ENCODE data around the gene ABCB10.
A peak's percentile ranks its signal among the peaks of the same experiment; 100 is the strongest.

ABCB10 gene

DNA sequence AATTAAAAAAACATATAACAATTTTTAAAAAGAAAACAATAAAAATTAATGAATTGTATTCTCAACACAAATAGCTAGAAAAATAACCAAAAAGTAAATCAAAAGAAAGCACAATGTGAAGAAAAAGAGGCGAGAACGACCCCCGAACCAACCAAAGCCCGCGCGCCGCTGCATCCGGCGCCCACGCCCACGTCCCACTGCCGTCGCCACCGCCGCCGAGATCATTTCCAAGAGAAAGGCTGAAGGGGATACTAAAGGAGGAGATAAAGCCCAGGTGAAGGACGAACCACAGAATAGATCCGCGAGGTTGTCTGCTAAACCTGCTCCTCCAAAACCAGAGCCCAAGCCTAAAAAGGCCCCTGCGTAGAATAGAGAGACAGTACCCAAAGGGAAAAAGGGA is 11.8 kb upstream of the ABCB10 start:
- Histone ChIP-seq H3K4me3 (no peak overlapping the region), H3K36me3 (no peaks in the 10 kb centered on the region), H3K27ac (peak overlapping the region; percentile 4 to 12), H3K27me3 (no peaks in the 10 kb centered on the region), H3K9me3 (no peaks in the 10 kb centered on the region), H3K4me1 (peaks cover 0 to 21% (median 1%) of the 10 kb centered on the region in 4 donors)
- TF ChIP-seq, protein P1, sequence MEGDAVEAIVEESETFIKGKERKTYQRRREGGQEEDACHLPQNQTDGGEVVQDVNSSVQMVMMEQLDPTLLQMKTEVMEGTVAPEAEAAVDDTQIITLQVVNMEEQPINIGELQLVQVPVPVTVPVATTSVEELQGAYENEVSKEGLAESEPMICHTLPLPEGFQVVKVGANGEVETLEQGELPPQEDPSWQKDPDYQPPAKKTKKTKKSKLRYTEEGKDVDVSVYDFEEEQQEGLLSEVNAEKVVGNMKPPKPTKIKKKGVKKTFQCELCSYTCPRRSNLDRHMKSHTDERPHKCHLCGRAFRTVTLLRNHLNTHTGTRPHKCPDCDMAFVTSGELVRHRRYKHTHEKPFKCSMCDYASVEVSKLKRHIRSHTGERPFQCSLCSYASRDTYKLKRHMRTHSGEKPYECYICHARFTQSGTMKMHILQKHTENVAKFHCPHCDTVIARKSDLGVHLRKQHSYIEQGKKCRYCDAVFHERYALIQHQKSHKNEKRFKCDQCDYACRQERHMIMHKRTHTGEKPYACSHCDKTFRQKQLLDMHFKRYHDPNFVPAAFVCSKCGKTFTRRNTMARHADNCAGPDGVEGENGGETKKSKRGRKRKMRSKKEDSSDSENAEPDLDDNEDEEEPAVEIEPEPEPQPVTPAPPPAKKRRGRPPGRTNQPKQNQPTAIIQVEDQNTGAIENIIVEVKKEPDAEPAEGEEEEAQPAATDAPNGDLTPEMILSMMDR (IDR thresholded peaks at IDR 0.05) = no peak
- intact Hi-C loops (cut with DNase I; ENCODE audit: low total_unique reads) = no loop called here
- no peak for DNase-seq

DNA sequence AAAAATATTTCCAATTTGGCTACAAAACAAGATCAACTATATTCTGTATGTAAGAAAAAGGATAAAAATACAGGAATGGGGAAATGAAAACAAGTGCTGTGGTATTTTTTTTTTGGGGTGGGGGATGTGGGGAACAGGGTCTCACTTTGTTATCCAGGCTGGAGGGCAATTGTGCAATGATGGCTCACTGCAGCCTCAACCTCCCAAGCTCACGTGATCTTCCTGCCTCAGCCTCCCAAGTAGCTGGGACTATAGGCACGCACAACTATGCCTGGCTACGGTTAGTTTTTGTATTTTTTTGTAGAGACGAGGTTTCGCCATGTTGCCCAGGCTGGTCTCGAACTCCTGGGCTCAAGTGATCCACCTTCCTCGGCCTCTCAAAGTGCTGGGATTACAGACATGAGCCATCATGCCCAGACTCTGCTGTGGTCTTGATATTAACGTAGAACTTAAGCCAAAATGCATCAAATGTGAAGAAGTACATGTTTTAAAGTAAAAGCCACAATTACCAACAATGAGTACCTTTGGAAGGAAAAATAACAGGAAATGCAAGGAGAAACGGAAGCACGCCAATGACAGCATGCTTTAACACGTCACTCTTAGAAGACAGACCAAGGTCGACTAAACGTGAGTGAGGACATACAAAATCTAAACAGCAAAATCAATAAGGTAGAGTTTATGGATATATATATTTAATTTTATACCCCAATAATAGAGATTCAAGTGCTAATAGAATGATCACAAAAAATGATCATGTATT is 8.8 kb upstream of the ABCB10 start:
- H3K27me3 ChIP-seq = no peaks in the 10 kb centered on the region
- intact Hi-C loops (cut with DNase I; ENCODE audit: low total_unique reads) = no loop called here
- H3K4me3 ChIP-seq = no peak overlapping the region
- H3K9me3 ChIP-seq = no peaks in the 10 kb centered on the region
- H3K27ac ChIP-seq = no peak overlapping the region
- TF ChIP-seq, protein P1 (IDR thresholded peaks at IDR 0.05) = no peak
- no peaks in the 10 kb centered on the region for H3K36me3 ChIP-seq
- no peak for DNase-seq
- H3K4me1 ChIP-seq = peaks cover 0 to 50% (median 8%) of the 10 kb centered on the region in 4 donors

DNA sequence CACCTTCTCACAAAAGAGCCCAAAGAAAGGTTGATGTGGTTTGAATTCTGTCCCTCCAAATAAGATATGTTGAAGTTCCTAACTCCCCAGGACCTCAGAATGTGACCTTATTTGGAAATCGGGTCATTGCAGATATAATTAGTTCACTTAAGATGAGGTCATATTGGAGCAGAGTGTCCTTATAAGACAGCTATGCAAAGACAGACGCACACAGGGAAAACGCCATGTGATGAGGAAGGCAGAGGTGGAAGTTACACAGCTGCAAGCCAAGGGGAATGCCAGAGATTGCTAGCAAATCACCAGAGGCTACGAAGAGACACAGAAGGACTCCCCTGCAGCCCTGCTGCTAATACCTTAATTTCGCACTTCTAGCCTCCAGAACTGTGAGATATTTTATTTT is 5.2 kb upstream of the ABCB10 start:
- H3K4me1 ChIP-seq = peaks cover 0 to 50% (median 9%) of the 10 kb centered on the region in 4 donors
- no peaks in the 10 kb centered on the region for H3K9me3 ChIP-seq
- intact Hi-C loops (cut with DNase I; ENCODE audit: low total_unique reads) = loop anchor here (5.0 kb wide), 1 partner anchor 34 kb away; no protein-coding TSS in a partner anchor
- no peaks in the 10 kb centered on the region for H3K27me3 ChIP-seq
- TF ChIP-seq, protein P1 (IDR thresholded peaks at IDR 0.05) = no peak
- H3K36me3 ChIP-seq = no peaks in the 10 kb centered on the region
- H3K4me3 ChIP-seq = peak overlapping the region; percentile 52 to 54
- H3K27ac ChIP-seq = peak overlapping the region; percentile 85 to 91
- DNase-seq = peak; percentile 70 to 87

DNA sequence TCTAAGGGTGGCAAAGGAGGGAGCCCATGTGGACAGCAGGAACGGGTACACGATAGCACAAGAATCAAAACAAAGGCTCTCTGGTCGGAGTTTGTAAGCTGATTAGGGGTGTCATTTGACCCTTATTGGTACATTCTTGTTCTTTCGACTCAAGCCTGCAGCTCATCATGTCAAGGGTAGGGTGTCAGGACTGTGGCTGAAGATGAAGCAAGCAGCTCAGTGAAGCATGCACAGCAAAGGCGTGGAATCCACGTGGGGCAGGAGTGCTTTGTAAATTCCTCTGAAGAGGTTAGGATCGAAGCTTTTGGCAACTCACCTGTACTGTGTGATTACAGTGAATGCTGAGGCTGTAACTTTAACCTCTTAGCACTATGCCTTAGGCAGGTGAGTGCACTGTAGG is 4.7 kb upstream of the ABCB10 start:
- TF ChIP-seq, protein P1 (IDR thresholded peaks at IDR 0.05) = no peak
- intact Hi-C loops (cut with DNase I; ENCODE audit: low total_unique reads) = loop anchor here (5.0 kb wide), 1 partner anchor 34 kb away; no protein-coding TSS in a partner anchor

DNA sequence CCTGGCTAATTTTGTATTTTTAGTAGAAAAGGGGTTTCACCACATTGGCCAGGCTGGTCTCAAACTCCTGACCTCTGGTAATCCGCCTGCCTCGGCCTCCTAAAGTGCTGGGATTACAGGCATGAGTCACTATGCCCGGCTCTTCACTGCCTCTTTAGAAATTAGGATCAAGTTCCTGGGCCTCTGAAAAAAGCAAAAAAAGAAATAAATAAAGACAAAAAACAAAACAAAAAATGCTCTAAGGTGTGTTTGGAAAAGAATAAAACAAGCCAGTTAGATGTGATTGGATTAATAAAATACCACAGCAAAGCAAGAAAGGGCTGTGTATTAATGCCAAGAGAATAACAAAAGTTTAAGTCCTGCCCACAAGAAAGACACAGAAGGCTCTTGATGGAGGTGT is 4.2 kb upstream of the ABCB10 start:
- no peaks in the 10 kb centered on the region for H3K36me3 ChIP-seq
- peak overlapping the region; percentile 85 to 91 for H3K27ac ChIP-seq
- H3K4me1 ChIP-seq = peaks cover 0 to 50% (median 9%) of the 10 kb centered on the region in 4 donors
- DNase-seq = no peak
- TF ChIP-seq, protein P1 (IDR thresholded peaks at IDR 0.05) = no peak
- intact Hi-C loops (cut with DNase I; ENCODE audit: low total_unique reads) = loop anchor here (5.0 kb wide), 1 partner anchor 35 kb away; no protein-coding TSS in a partner anchor
- no peak overlapping the region for H3K4me3 ChIP-seq
- H3K27me3 ChIP-seq = no peaks in the 10 kb centered on the region
- H3K9me3 ChIP-seq = no peaks in the 10 kb centered on the region

More for the DNA sequence above, 4.7 kb upstream of the ABCB10 start:
- no peaks in the 10 kb centered on the region for H3K27me3 ChIP-seq
- H3K36me3 ChIP-seq = no peaks in the 10 kb centered on the region
- peaks cover 0 to 50% (median 9%) of the 10 kb centered on the region in 4 donors for H3K4me1 ChIP-seq
- no peak for DNase-seq
- H3K4me3 ChIP-seq = peak overlapping the region in 1 of 2 donors; percentile 52
- no peaks in the 10 kb centered on the region for H3K9me3 ChIP-seq
- H3K27ac ChIP-seq = peak overlapping the region; percentile 85 to 91

Data from tibial artery (tissue), 4 donors.